D721Med (cell line): ENCODE data around the gene ZG16.

ENCODE experiments used
- DNase-seq: peaks from one replicate; pipeline ENCODE4 v3.0.0; 2011; ENCODE audit warnings: low spot score; ENCODE audit not compliant: insufficient read length
- FAIRE-seq: peaks from 2 replicates; lab custom pipeline; 2011; peaks lifted over from hg19 to GRCh38; lab: Jason Lieb, UNC
- TF ChIP-seq, protein P1 (sequence below): IDR thresholded peaks from 2 replicates; pipeline ENCODE4 v1.5.1; 2012; ENCODE audit warnings: mild to moderate bottlenecking, control low read depth; ENCODE audit not compliant: insufficient read depth; ENCODE audit errors: missing control alignments

The ZG16 gene

DNA sequence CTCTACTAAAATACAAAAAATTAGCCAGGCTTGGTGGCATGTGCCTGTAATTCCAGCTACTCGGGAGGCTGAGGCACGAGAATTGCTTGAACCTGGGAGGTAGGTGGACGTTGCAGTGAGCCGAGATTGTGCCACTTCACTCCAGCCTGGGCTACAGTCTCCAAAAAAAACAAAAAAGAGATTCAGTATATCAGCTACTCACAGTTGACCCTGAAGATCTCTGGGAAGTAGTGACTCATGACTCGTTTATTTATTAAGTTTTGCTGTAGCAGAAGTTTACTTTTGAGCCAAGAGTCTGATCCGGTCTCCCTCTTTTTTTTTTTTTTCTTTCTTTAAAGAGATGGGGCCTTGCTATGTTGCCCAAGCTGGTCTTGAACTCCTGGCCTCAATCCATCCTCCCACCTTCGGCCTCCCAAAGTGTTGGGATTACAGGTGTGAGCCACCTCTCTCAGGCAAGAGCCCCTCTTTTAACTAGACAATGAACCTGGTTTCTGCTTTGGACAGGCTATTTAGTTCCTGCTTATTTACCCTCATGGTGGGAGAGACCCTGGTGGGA is 46.6 kb downstream of the ZG16 start:
- TF ChIP-seq, protein P1, sequence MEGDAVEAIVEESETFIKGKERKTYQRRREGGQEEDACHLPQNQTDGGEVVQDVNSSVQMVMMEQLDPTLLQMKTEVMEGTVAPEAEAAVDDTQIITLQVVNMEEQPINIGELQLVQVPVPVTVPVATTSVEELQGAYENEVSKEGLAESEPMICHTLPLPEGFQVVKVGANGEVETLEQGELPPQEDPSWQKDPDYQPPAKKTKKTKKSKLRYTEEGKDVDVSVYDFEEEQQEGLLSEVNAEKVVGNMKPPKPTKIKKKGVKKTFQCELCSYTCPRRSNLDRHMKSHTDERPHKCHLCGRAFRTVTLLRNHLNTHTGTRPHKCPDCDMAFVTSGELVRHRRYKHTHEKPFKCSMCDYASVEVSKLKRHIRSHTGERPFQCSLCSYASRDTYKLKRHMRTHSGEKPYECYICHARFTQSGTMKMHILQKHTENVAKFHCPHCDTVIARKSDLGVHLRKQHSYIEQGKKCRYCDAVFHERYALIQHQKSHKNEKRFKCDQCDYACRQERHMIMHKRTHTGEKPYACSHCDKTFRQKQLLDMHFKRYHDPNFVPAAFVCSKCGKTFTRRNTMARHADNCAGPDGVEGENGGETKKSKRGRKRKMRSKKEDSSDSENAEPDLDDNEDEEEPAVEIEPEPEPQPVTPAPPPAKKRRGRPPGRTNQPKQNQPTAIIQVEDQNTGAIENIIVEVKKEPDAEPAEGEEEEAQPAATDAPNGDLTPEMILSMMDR = no peak
- DNase-seq (no peak), FAIRE-seq (no peak)

DNA sequence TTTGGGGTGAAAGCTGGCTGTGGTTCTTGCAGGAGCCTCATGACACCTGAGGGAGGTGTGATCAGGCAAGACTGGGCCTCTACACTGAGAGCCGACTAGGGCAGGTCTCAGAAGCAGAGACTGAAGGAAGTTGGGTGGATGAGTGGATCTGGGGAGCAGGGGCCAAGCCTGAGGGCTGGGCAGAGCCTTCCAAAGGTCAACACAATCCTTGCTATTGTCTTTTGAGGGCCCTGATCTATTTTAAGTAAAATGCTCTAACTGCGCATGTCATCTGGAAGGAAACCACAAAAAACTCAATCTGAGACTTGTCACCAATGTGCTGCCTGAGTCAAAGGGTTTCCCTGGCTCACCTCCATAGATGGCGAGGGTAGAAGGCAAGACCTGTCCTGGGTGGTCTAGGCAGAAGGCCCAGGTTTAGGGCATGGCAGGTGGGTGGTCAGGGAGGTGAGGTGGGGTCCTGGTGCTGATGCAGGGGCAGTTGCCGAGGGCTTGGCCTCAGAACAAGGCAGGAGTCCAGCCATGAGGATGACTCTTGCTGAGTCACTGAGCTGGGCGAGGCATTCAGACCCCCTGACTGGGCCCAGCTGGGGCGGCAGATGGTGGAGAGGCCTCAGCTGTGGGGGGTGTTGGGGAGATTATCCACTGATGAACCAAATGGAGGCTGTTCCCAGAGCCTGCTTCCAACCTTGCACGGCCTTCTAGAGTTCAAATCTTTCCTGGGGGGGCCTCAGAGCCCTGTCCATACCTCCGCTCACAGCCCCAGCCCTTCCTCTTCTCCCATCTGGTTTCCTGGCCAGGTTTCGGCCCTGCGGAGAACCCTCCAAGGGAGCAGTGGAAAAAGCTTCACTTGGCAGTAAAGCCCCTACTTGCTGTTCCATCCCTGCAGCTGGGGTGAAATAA is 47.3 kb downstream of the ZG16 start:
- DNase-seq (peak; percentile 88), FAIRE-seq (no peak)
- TF ChIP-seq, protein P1 = no peak

GRCh38 chr16:29826342-29826695 is 48.3 kb downstream of the ZG16 start:
- TF ChIP-seq, protein P1 = no peak
- FAIRE-seq (no peak), DNase-seq (no peak)

DNA sequence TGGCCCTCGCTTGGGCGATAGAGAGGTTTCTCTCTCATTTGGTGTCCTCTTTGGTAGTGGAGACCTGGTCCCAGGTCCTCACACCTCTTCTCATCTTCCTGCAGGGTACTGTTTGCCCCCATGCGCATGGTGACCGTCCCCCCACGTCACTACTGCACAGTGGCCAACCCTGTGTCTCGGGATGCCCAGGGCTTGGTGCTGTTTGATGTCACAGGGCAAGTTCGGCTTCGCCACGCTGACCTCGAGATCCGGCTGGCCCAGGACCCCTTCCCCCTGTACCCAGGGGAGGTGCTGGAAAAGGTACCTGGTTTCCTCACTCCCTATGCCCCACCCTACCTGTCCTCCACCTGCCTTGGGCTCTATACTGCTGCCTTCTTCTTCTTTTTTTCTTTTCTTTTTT is 52.7 kb downstream of the ZG16 start:
- FAIRE-seq = no peak
- TF ChIP-seq, protein P1 = no peak

DNA sequence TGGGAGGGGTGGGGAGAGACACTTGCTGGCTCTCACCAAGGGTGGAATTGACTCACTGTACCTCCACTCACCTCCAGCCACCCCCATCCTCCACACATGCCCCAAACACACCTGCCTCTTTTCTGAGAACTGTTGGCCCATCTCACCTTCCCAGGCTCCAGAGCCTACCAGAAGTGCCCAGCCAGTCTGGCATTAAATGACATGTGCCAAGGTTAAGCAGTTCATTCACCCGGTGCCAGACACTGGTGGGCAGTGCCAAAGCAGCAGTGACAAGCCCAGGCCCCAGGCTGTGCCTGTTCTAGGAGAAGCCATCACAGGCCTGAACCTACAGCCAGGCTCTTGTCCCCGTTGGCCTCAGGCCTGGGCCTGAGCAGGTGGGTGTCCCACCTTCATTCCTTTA is 53.4 kb downstream of the ZG16 start:
- FAIRE-seq = no peak
- no peak for DNase-seq
- TF ChIP-seq, protein P1 = no peak

More for the DNA sequence above, 52.7 kb downstream of the ZG16 start:
- DNase-seq = no peak
